Urinary bladder (tissue), 4 donors: ENCODE data around the gene KCTD21. TPM values are rescaled to one million over a fixed set of nuclear protein-coding genes. Genes with fewer than 3 reads are reported as not detected.

Source experiments
- DNase-seq: peaks from one replicate; pipeline ENCODE4 v3.0.0-alpha.2; 2015; ENCODE audit errors: extremely low spot score
- H3K27ac ChIP-seq: one replicate; pipeline ENCODE4 v1.5.1; 2013; ENCODE audit warnings: low read depth, mild to moderate bottlenecking, moderate library complexity
- H3K36me3 ChIP-seq: one replicate; pipeline ENCODE4 v1.6.1; 2013; ENCODE audit warnings: mild to moderate bottlenecking, moderate library complexity; ENCODE audit not compliant: insufficient read depth
- H3K4me1 ChIP-seq: one replicate; pipeline ENCODE4 v1.6.1; 2013; ENCODE audit warnings: mild to moderate bottlenecking, moderate library complexity; ENCODE audit not compliant: insufficient read depth
- H3K4me3 ChIP-seq: one replicate; pipeline ENCODE4 v1.5.1; 2013; ENCODE audit warnings: low read depth, low read length
- WGBS: extraction: QIAGEN DNeasy Blood & Tissue Kit; methylation state at CpG from one replicate; pipeline ENCODE4 v1.1.7; 2013; 5-methylcytosine and 5-hydroxymethylcytosine counted together
- polyA plus RNA-seq: library from polyadenylated mRNA; stranded (reverse); fragments of 200-250 nt; gene quantifications from one replicate; pipeline ENCODE4 v1.2.3, GENCODE V29; 2013
- total RNA-seq: library from RNA; depleted of rRNA; stranded (reverse); fragments of >200 nt; gene quantifications from one replicate; pipeline ENCODE4 v1.2.3, GENCODE V29; 2014
- donor health status: healthy with polysubstance abuse.
- donor health status: healthy.

The KCTD21 gene
- total and polyA plus RNA-seq, 2 donors, result 6.2 to 6.7 TPM

- Histone ChIP-seq H3K4me3 (no peak overlapping the region), H3K36me3 (no peaks in the 10 kb centered on the region), H3K27ac (no peak overlapping the region), H3K4me1 (no peaks in the 10 kb centered on the region)
- 68% methylated on average over 6 of the region's 6 CpGs for WGBS
- no peak for DNase-seq
Measured at GRCh38 chr11:78166855-78167469, 21.5 kb downstream of the KCTD21 start.

GRCh38 chr11:78164471-78164870 lies 24.0 kb downstream of the KCTD21 start:
- H3K4me3 ChIP-seq, result no peak overlapping the region
- 97% methylated on average over 2 of the region's 2 CpGs for WGBS

GRCh38 chr11:78163828-78164227 lies 24.6 kb downstream of the KCTD21 start:
- H3K4me1 ChIP-seq, result no peaks in the 10 kb centered on the region
- no peaks in the 10 kb centered on the region for H3K36me3 ChIP-seq
- 70% methylated on average over 2 of the region's 2 CpGs for WGBS
- DNase-seq, result no peak
- H3K27ac ChIP-seq, result no peak overlapping the region
- no peak overlapping the region for H3K4me3 ChIP-seq

More at GRCh38 chr11:78164471-78164870, 24.0 kb downstream of the KCTD21 start:
- Histone ChIP-seq H3K4me1 (no peaks in the 10 kb centered on the region), H3K36me3 (no peaks in the 10 kb centered on the region), H3K27ac (no peak overlapping the region)
- no peak for DNase-seq

GRCh38 chr11:78161962-78162371 lies 26.5 kb downstream of the KCTD21 start:
- DNase-seq, result no peak
- WGBS, result 20% methylated on average over 5 of the region's 5 CpGs
- H3K27ac ChIP-seq, result no peak overlapping the region
- no peaks in the 10 kb centered on the region for H3K36me3 ChIP-seq
- H3K4me3 ChIP-seq, result no peak overlapping the region
- H3K4me1 ChIP-seq, result no peaks in the 10 kb centered on the region

GRCh38 chr11:78161346-78161745 lies 27.1 kb downstream of the KCTD21 start:
- no peak overlapping the region for H3K4me3 ChIP-seq
- 71% methylated on average over 2 of the region's 2 CpGs for WGBS
- H3K27ac ChIP-seq, result no peak overlapping the region
- no peak for DNase-seq
- no peaks in the 10 kb centered on the region for H3K36me3 ChIP-seq
- no peaks in the 10 kb centered on the region for H3K4me1 ChIP-seq

- 100% methylated on average over 1 of the region's 1 CpG for WGBS
- H3K4me1 ChIP-seq, result no peaks in the 10 kb centered on the region
Measured at GRCh38 chr11:78160557-78160956, 27.9 kb downstream of the KCTD21 start.

GRCh38 chr11:78158987-78159652 lies 29.3 kb downstream of the KCTD21 start:
- no peak for DNase-seq
- 45% methylated on average over 6 of the region's 6 CpGs for WGBS

More at GRCh38 chr11:78160557-78160956, 27.9 kb downstream of the KCTD21 start:
- Histone ChIP-seq H3K36me3 (no peaks in the 10 kb centered on the region), H3K27ac (no peak overlapping the region), H3K4me3 (no peak overlapping the region)
- no peak for DNase-seq

GRCh38 chr11:78156127-78156844 lies 32.1 kb downstream of the KCTD21 start:
- WGBS, result 68% methylated on average over 6 of the region's 6 CpGs
- no peak for DNase-seq
- H3K36me3 ChIP-seq, result no peaks in the 10 kb centered on the region
- H3K4me3 ChIP-seq, result no peak overlapping the region
- no peaks in the 10 kb centered on the region for H3K4me1 ChIP-seq
- H3K27ac ChIP-seq, result no peak overlapping the region

More at GRCh38 chr11:78158987-78159652, 29.3 kb downstream of the KCTD21 start:
- H3K4me3 ChIP-seq, result no peak overlapping the region
- H3K27ac ChIP-seq, result peak overlapping the region; percentile 48
- no peaks in the 10 kb centered on the region for H3K4me1 ChIP-seq
- no peaks in the 10 kb centered on the region for H3K36me3 ChIP-seq

GRCh38 chr11:78151804-78152203 lies 36.6 kb downstream of the KCTD21 start:
- no peak overlapping the region for H3K27ac ChIP-seq
- no peaks in the 10 kb centered on the region for H3K36me3 ChIP-seq
- DNase-seq, result no peak
- no peaks in the 10 kb centered on the region for H3K4me1 ChIP-seq
- H3K4me3 ChIP-seq, result no peak overlapping the region

- H3K36me3 ChIP-seq, result no peaks in the 10 kb centered on the region
Measured at GRCh38 chr11:78150754-78151153, 37.7 kb downstream of the KCTD21 start.

GRCh38 chr11:78150346-78150745 lies 38.1 kb downstream of the KCTD21 start:
- Histone ChIP-seq H3K4me1 (no peaks in the 10 kb centered on the region), H3K36me3 (no peaks in the 10 kb centered on the region), H3K27ac (no peak overlapping the region), H3K4me3 (no peak overlapping the region)
- DNase-seq, result no peak
- WGBS, result 93% methylated on average over 4 of the region's 4 CpGs

More at GRCh38 chr11:78150754-78151153, 37.7 kb downstream of the KCTD21 start:
- no peak overlapping the region for H3K4me3 ChIP-seq
- H3K4me1 ChIP-seq, result no peaks in the 10 kb centered on the region
- no peak overlapping the region for H3K27ac ChIP-seq
- no peak for DNase-seq

- Histone ChIP-seq H3K27ac (no peak overlapping the region), H3K4me3 (no peak overlapping the region), H3K4me1 (no peaks in the 10 kb centered on the region), H3K36me3 (no peaks in the 10 kb centered on the region)
- DNase-seq, result no peak
- WGBS, result 9% methylated on average over 1 of the region's 1 CpG
Measured at GRCh38 chr11:78149646-78150045, 38.8 kb downstream of the KCTD21 start.

- no peak for DNase-seq
- H3K4me1 ChIP-seq, result no peaks in the 10 kb centered on the region
- no peaks in the 10 kb centered on the region for H3K36me3 ChIP-seq
- no peak overlapping the region for H3K27ac ChIP-seq
- 92% methylated on average over 2 of the region's 2 CpGs for WGBS
- no peak overlapping the region for H3K4me3 ChIP-seq
Measured at GRCh38 chr11:78147807-78148206, 40.6 kb downstream of the KCTD21 start.

- no peaks in the 10 kb centered on the region for H3K36me3 ChIP-seq
- H3K4me1 ChIP-seq, result no peaks in the 10 kb centered on the region
- no peak for DNase-seq
- H3K4me3 ChIP-seq, result no peak overlapping the region
- H3K27ac ChIP-seq, result no peak overlapping the region
- WGBS, result 60% methylated on average over 1 of the region's 1 CpG
Measured at GRCh38 chr11:78145511-78146025, 42.9 kb downstream of the KCTD21 start.
